Panc1 (cell line): Measurements from ENCODE around the gene CCDC182. TPM values are rescaled to one million over a fixed set of nuclear protein-coding genes. Genes with fewer than 3 reads are reported as not detected.

Source experiments
- ATAC-seq: fragments of 200-7000 bp; cut with Tn5 transposase; 2 replicates; pipeline ENCODE4 v1.9.1; 2020; ENCODE audit warnings: mild to moderate bottlenecking, moderate library complexity
- BruUV-seq: library from RNA; stranded (reverse); fragments of 400-500 nt; replicated peaks from 2 replicates; lab custom pipeline; 2021; lab: Mats Ljungman, UMichigan
- CTCF ChIA-PET: fragments of 300-600 bp; sonication (Branson Sonifier 250); formaldehyde crosslinking; loops from one replicate; lab custom pipeline; 2022; ENCODE audit warnings: antibody characterized with exemption; lab: Charles Lee
- POLR2A ChIA-PET: fragments of 300-600 bp; sonication (Branson Sonifier 250); formaldehyde crosslinking; loops from one replicate; lab custom pipeline; 2022; ENCODE audit warnings: antibody characterized with exemption; lab: Charles Lee
- DNase-seq: peaks from one replicate; pipeline ENCODE4 v3.0.0-alpha.2; 2010; ENCODE audit warnings: low read depth, low spot score
- H3K27ac ChIP-seq: 2 replicates; pipeline ENCODE4 v1.5.1; 2011; ENCODE audit warnings: mild to moderate bottlenecking, low read length, inconsistent platforms
- H3K27me3 ChIP-seq: fragments of 200-500 bp; sonication (Bioruptor generic); 2 replicates; pipeline ENCODE4 v1.6.0; 2014; ENCODE audit warnings: low read length, inconsistent platforms; ENCODE audit not compliant: control insufficient read depth, insufficient read depth
- H3K36me3 ChIP-seq: fragments of 200-500 bp; sonication (Bioruptor generic); 2 replicates; pipeline ENCODE4 v1.5.1; 2014; ENCODE audit warnings: inconsistent platforms, mild to moderate bottlenecking, low read length, moderate library complexity; ENCODE audit not compliant: control insufficient read depth, insufficient read depth
- H3K4me1 ChIP-seq: 2 replicates; pipeline ENCODE4 v1.5.1; 2011; ENCODE audit warnings: inconsistent platforms, mild to moderate bottlenecking, low read length, moderate library complexity; ENCODE audit not compliant: control insufficient read depth, insufficient read depth
- H3K4me3 ChIP-seq, 2 experiments: 2 replicates each; pipeline ENCODE4 v1.5.1; 2011 to 2012; ENCODE audit warnings: low read depth in 2 of 2, low read length in 2 of 2, mild to moderate bottlenecking in 2 of 2, inconsistent platforms in 1 of 2, moderate library complexity in 1 of 2
- H3K9me3 ChIP-seq: fragments of 200-500 bp; sonication (Bioruptor generic); 2 replicates; pipeline ENCODE4 v1.5.1; 2014; ENCODE audit warnings: low read depth, mild to moderate bottlenecking, inconsistent platforms, low read length, moderate library complexity; ENCODE audit not compliant: control insufficient read depth, insufficient read depth
- CTCF ChIP-seq: fragments of 450-650 bp; IDR thresholded peaks from 2 replicates; pipeline ENCODE4 v1.5.1; 2017; ENCODE audit warnings: mild to moderate bottlenecking
- POLR2AphosphoS5 ChIP-seq: IDR thresholded peaks from 2 replicates; pipeline ENCODE4 v1.6.1; 2012; ENCODE audit warnings: mild to moderate bottlenecking, low read depth, low read length, moderate library complexity
- REST ChIP-seq, 2 experiments: IDR thresholded peaks; 2 replicates each; pipeline ENCODE4 v1.6.1; 2011 to 2012; ENCODE audit warnings: low read depth in 2 of 2, control low read depth in 1 of 2, low read length in 1 of 2, mild to moderate bottlenecking in 1 of 2, moderate library complexity in 1 of 2; ENCODE audit not compliant: insufficient read depth in 1 of 2
- SIN3A ChIP-seq: IDR thresholded peaks from 2 replicates; pipeline ENCODE4 v1.6.1; 2012; ENCODE audit warnings: low read depth, mild to moderate bottlenecking, low read length, moderate library complexity, borderline replicate concordance; ENCODE audit not compliant: insufficient read depth
- TCF7L2 ChIP-seq: IDR thresholded peaks from 2 replicates; pipeline ENCODE4 v1.6.1; 2011; ENCODE audit warnings: mild to moderate bottlenecking, low read depth, low read length, inconsistent platforms
- in situ Hi-C: cut with HindIII; loops from 2 replicates; pipeline ENCODE4 v1.10.0; 2016; ENCODE audit warnings: low sequenced_read_pairs, low pct_unique_long_range_greater_than_20kb
- intact Hi-C: fragments of 100-400 bp; cut with micrococcal nuclease; formaldehyde crosslinking; loops from one replicate; pipeline ENCODE4 v1.10.0; 2022; ENCODE audit not compliant: unreplicated experiment
- total RNA-seq: library from RNA; stranded (reverse); gene quantifications from one replicate; pipeline ENCODE4 v1.2.1, GENCODE V29; 2021; ENCODE audit not compliant: unreplicated experiment

The CCDC182 gene
- total RNA-seq, 1 experiment from 2014 or later = not detected

- ChIA-PET POLR2A (no interaction called here), CTCF (no interaction called here)
- Histone ChIP-seq H3K27ac (no peak overlapping the region), H3K36me3 (no peaks in the 10 kb centered on the region), H3K4me1 (no peaks in the 10 kb centered on the region), H3K27me3 (peaks cover 18% of the 10 kb centered on the region; the same call in 1 of the 2 replicates), H3K9me3 (no peaks in the 10 kb centered on the region), H3K4me3 (no peak overlapping the region)
- in situ Hi-C loops (no loop called here), intact Hi-C loops (no loop called here)
- BruUV-seq = no TSS peak
- TF ChIP-seq CTCF (no peak), TCF7L2 (no peak), SIN3A (no peak), REST (IDR thresholded peaks at IDR 0.05; ENCODE audit: insufficient read depth in 1 of 2, low read depth in 2 of 2, low read length in 1 of 2) (no peak), POLR2AphosphoS5 (no peak)
- ATAC-seq = no peak
- no peak for DNase-seq
These were observed 12.0 kb downstream of the CCDC182 start for GRCh38 chr17:57733085-57733484.

- BruUV-seq = no TSS peak
- Histone ChIP-seq H3K27ac (no peak overlapping the region), H3K36me3 (no peaks in the 10 kb centered on the region), H3K4me1 (no peaks in the 10 kb centered on the region), H3K27me3 (peaks cover 16% of the 10 kb centered on the region; the same call in 1 of the 2 replicates), H3K9me3 (no peaks in the 10 kb centered on the region), H3K4me3 (no peak overlapping the region)
- in situ Hi-C loops (no loop called here), intact Hi-C loops (no loop called here)
- POLR2A ChIA-PET = no interaction called here
- CTCF ChIA-PET = no interaction called here
- TF ChIP-seq POLR2AphosphoS5 = no peak
- no peak for TF ChIP-seq CTCF
- TF ChIP-seq TCF7L2 = no peak
- no peak for TF ChIP-seq REST (IDR thresholded peaks at IDR 0.05; ENCODE audit: insufficient read depth in 1 of 2, low read depth in 2 of 2, low read length in 1 of 2)
- no peak for TF ChIP-seq SIN3A
- DNase-seq = no peak
- ATAC-seq = no peak
These were observed 13.0 kb downstream of the CCDC182 start for GRCh38 chr17:57732062-57732461.
